ENCODE measurements around the gene MBNL1.
A peak's percentile ranks its signal among the peaks of the same experiment; 100 is the strongest.

The MBNL1 gene

DNA sequence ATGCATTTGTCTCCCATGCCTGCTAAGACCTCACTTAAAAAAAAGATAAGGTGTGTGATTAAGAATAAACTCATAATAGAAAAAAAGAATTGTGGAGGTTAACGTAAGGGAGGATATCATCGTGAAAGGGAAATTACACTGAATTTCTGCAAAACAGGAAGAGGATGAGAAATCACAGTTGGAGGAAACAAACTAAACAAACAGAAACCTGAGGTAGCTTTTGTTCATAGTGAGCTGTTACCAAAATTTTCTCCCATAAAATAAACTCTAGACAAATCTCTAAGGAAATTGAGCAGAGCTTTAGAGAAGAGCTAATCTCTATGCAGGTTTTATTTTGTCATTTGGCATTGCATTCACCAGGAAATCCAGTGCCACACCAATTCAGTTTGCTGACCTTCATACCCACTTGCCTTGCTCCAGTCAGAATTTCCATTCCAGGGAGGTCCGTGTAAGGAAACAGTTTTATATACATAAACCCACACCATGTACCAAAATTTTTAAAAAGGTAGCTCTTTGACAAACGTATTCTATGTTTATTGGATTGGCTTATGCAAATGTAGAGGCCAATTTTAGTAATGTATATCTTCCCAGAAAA, 231.2 kb downstream of the MBNL1 start:
- peak; percentile 80 for DNase-seq

DNA sequence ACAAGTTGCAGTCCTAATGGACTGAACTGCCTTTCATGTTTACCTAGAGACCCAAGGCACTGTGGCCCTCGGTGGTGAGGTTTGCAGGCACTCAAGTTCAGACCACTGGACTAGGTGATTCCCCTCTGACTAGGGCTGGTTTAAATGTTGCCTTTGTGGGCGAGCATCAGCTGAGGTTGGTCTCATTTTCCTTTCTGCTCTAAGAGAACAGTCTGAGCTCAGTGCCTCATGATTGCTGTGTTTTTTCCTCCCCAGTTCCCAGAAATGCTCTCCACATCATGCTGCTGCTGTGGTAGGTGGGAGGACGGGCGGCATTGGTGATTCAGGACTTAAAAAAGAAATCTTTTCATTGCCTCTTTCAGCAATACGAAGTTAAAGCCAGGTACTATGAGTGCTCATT, 237.2 kb downstream of the MBNL1 start:
- peak; percentile 95 for DNase-seq

DNA sequence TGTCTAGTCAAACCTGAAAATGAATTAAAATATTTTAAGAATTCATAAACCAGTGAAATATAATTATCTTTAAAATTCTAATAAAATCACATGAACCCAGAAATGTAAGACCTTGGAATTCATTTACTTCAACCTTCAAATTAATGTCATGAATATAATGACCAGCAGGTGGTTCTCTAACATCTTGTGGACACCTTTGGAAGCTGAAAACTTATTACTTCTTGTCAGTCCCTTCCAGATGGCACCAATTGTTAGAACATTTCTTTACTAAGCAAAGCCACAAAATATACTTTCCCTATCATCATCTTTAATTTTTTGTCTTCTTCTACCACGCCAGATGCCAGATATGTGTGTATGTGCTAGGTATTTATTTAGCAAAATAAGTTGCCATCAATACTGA, 240.0 kb downstream of the MBNL1 start:
- DNase-seq: peak; percentile 39

DNA sequence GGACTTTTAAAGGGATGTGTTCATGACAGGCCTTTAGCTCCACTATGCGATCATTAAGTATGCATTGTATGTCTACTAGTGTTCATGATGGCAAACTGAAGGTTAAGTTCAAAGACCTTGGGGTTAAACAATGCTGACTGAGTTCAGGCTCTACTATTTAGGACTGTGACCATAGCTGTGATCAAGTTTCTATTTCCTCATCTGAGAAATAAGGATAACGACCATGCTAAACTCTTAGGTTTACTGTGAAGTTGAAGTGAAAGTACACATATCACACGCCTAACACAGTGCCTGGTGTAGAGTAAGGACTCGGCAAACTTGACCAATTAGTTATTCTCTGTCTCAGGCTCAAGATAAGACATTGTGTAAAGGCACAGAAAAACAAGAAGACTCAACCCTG, 243.2 kb downstream of the MBNL1 start:
- peak; percentile 75 for DNase-seq

DNA sequence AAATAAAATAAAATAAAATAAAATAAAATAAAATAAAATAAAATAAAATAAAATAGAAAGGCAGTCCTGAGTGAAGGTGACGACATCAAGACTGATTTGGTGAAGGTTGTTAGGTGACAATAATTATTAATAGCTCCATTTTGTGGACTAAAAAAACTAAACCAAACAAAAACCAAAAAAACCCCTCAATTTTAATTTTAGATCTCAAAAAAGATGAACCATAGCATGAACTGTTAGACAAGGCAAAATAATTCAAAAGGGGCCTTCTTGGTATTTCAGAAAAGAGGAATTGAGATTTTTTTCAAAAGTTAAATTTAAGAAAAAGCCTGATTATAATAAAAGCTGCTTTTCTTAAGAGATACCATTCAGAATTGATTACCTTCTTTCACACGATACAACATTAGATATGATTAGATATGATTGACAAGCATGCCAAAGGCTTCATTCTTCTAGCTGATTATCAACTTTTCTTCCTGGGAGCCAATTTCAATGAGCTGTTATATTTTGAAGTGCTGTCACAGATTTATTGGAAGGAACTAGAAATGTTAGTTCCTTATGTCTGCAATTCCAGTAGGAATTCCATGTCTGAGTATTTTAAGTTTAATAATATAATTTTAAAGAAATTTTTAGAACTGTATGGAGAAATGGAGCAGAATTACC, 244.7 kb downstream of the MBNL1 start:
- DNase-seq: no peak

Data from inflammatory macrophage treated with lipopolysaccharide for 4 hours (primary cell).